Left ventricle myocardium inferior (tissue), 1 donor: Measurements from ENCODE around the gene GNLY. TPM values are rescaled to one million over a fixed set of nuclear protein-coding genes. Genes with fewer than 3 reads are reported as not detected.

Source experiments
- DNase-seq: peaks from one replicate; pipeline ENCODE4 v3.0.0-alpha.2; 2020
- H3K27ac ChIP-seq: fragments of 200-600 bp; replicated peaks from 2 replicates; pipeline ENCODE4 v1.8.0; 2021
- H3K27me3 ChIP-seq: fragments of 200-600 bp; 2 replicates; pipeline ENCODE4 v1.8.0; 2021; ENCODE audit warnings: low read depth
- H3K36me3 ChIP-seq: fragments of 200-600 bp; 2 replicates; pipeline ENCODE4 v1.8.0; 2021
- H3K4me1 ChIP-seq: fragments of 200-600 bp; 2 replicates; pipeline ENCODE4 v1.8.0; 2021
- H3K4me3 ChIP-seq: fragments of 200-600 bp; 2 replicates; pipeline ENCODE4 v1.8.0; 2021; ENCODE audit warnings: mild to moderate bottlenecking, moderate library complexity
- H3K9me3 ChIP-seq: fragments of 200-600 bp; replicated peaks from 2 replicates; pipeline ENCODE4 v1.8.0; 2021
- CTCF ChIP-seq: fragments of 200-600 bp; IDR thresholded peaks from 2 replicates; pipeline ENCODE4 v1.8.0; 2021; ENCODE audit warnings: antibody characterized with exemption, mild to moderate bottlenecking, borderline replicate concordance
- intact Hi-C: fragments of 100-400 bp; cut with micrococcal nuclease; formaldehyde crosslinking; loops from one replicate; pipeline ENCODE4 v1.11.0; 2022
- total RNA-seq: library from RNA; stranded (reverse); fragmentation: NEBNext Ultra II Directional; extraction: Animal tissue kit (Norgen Biotek cat#: 25700); gene quantifications from one replicate; pipeline ENCODE4 v1.2.1, GENCODE V29; 2021
- donor health status: DM: no; HTN: yes; CAD: no; lungs with severe emphysema.

The GNLY gene
- total RNA-seq, 1 donor from 2014 or later: 1.5 TPM

- intact Hi-C loops: no loop called here
- H3K9me3 ChIP-seq: no peaks in the 10 kb centered on the region
- H3K4me3 ChIP-seq: peak overlapping the region; percentile 4
- no peaks in the 10 kb centered on the region for H3K27me3 ChIP-seq
- no peaks in the 10 kb centered on the region for H3K36me3 ChIP-seq
- no peak for DNase-seq
- peaks cover 96% of the 10 kb centered on the region for H3K4me1 ChIP-seq
- TF ChIP-seq CTCF: no peak
- H3K27ac ChIP-seq: peak overlapping the region; percentile 96
These were observed 51.5 kb downstream of the GNLY start for GRCh38 chr2:85745619-85746018.

- Histone ChIP-seq H3K4me1 (peaks cover 96% of the 10 kb centered on the region), H3K36me3 (no peaks in the 10 kb centered on the region), H3K9me3 (no peaks in the 10 kb centered on the region), H3K27ac (peak overlapping the region; percentile 96), H3K4me3 (no peak overlapping the region), H3K27me3 (no peaks in the 10 kb centered on the region)
- DNase-seq: no peak
- intact Hi-C loops: no loop called here
- TF ChIP-seq CTCF: no peak
These were observed 52.3 kb downstream of the GNLY start for GRCh38 chr2:85746321-85747004.

- intact Hi-C loops: no loop called here
- DNase-seq: no peak
These were observed 53.3 kb downstream of the GNLY start for GRCh38 chr2:85747441-85747840.

GRCh38 chr2:85748039-85748734 is 54.0 kb downstream of the GNLY start:
- Histone ChIP-seq H3K4me1 (peaks cover 98% of the 10 kb centered on the region), H3K9me3 (no peaks in the 10 kb centered on the region), H3K4me3 (no peak overlapping the region), H3K27ac (peak overlapping the region; percentile 93), H3K36me3 (no peaks in the 10 kb centered on the region), H3K27me3 (no peaks in the 10 kb centered on the region)
- intact Hi-C loops: no loop called here
- no peak for TF ChIP-seq CTCF
- DNase-seq: no peak

More at GRCh38 chr2:85747441-85747840, 53.3 kb downstream of the GNLY start:
- Histone ChIP-seq H3K36me3 (no peaks in the 10 kb centered on the region), H3K4me1 (peaks cover 97% of the 10 kb centered on the region), H3K4me3 (no peak overlapping the region), H3K9me3 (no peaks in the 10 kb centered on the region), H3K27ac (peak overlapping the region; percentile 93), H3K27me3 (no peaks in the 10 kb centered on the region)
- no peak for TF ChIP-seq CTCF

Other genes starting within 250 kb of the GNLY start
- gene MAT2A, start 155.2 kb upstream of the GNLY start, total RNA-seq: 145 TPM
- 25.5 TPM for gene GGCX, start 132.9 kb upstream of the GNLY start, total RNA-seq
- gene VAMP8, start 116.8 kb upstream of the GNLY start, total RNA-seq: 15.5 TPM
- 47.3 TPM for gene VAMP5, start 109.9 kb upstream of the GNLY start, total RNA-seq
- 89.2 TPM for gene RNF181, start 98.6 kb upstream of the GNLY start, total RNA-seq
- 10.1 TPM for gene TMEM150A, start 91.7 kb upstream of the GNLY start, total RNA-seq
- gene C2orf68, start 82.3 kb upstream of the GNLY start, total RNA-seq: 25.1 TPM
- 32.1 TPM for gene USP39, start 78.2 kb upstream of the GNLY start, total RNA-seq
- not detected for gene SFTPB, start 26.2 kb upstream of the GNLY start, total RNA-seq
- 23.3 TPM for gene ATOH8, start 59.6 kb downstream of the GNLY start, total RNA-seq
- 4.2 TPM for gene ST3GAL5, start 194.6 kb downstream of the GNLY start, total RNA-seq